ENCODE data around the gene PPARGC1A.

Gene PPARGC1A

GRCh38 chr4:23874536-23874901 is 15.3 kb downstream of the PPARGC1A start:
- no peak overlapping the region for H3K4me3 ChIP-seq (ENCODE audit: low read depth, low read length)
- TF ChIP-seq CTCF (IDR thresholded peaks at IDR 0.05; ENCODE audit: low read depth, low read length), result no peak

- no peak overlapping the region for H3K4me3 ChIP-seq (ENCODE audit: low read depth, low read length)
- no peak for TF ChIP-seq CTCF (IDR thresholded peaks at IDR 0.05; ENCODE audit: low read depth, low read length)
Measured at GRCh38 chr4:23873717-23874535, 15.9 kb downstream of the PPARGC1A start.

DNA sequence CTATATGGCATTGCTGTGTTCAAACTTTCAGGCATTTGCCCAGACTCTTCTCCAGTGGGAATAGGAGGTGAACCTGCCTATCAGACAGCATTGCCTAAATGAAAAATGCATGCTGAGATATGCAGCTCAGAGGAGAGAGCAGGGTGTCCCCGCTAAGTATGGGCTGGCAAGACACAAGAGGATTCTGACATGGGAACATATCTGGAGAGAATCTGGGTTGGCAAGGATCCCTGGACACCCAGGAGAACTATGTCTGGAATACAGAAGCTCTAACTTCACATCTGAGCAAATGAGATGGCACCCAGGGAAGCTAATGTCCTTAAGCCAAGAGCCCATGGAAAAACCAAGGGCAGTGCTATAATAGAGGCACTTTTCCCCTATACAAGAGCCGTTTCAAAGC is 18.4 kb downstream of the PPARGC1A start:
- no peak for TF ChIP-seq CTCF (IDR thresholded peaks at IDR 0.05; ENCODE audit: low read depth, low read length)
- no peak overlapping the region for H3K4me3 ChIP-seq (ENCODE audit: low read depth, low read length)

- no peak overlapping the region for H3K4me3 ChIP-seq (ENCODE audit: low read depth, low read length)
Measured at GRCh38 chr4:23866450-23867075, 23.3 kb downstream of the PPARGC1A start.

GRCh38 chr4:23861897-23862296 is 27.9 kb downstream of the PPARGC1A start:
- H3K4me3 ChIP-seq (ENCODE audit: low read depth, low read length), result no peak overlapping the region
- TF ChIP-seq CTCF (IDR thresholded peaks at IDR 0.05; ENCODE audit: low read depth, low read length), result no peak

More at GRCh38 chr4:23866450-23867075, 23.3 kb downstream of the PPARGC1A start:
- TF ChIP-seq CTCF (IDR thresholded peaks at IDR 0.05; ENCODE audit: low read depth, low read length), result no peak

DNA sequence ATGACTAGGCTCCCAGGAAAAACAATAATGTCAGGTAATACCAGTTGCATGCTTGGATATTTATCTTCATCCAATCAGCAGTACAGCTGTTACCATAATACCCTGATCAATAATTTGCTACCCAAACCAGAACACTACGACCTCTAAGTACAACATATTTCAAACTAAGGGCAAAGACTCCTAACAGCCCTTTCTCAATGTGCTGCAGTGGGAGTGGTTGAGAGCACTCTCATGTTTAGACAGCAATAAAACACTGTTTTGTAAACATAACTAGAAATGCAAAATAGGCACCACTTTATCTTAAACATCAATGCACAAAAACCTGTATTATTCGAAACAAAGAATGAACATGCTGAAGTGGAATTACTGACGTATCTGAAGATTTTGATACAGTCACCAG is 28.9 kb downstream of the PPARGC1A start:
- H3K4me3 ChIP-seq (ENCODE audit: low read depth, low read length), result no peak overlapping the region
- no peak for TF ChIP-seq CTCF (IDR thresholded peaks at IDR 0.05; ENCODE audit: low read depth, low read length)

DNA sequence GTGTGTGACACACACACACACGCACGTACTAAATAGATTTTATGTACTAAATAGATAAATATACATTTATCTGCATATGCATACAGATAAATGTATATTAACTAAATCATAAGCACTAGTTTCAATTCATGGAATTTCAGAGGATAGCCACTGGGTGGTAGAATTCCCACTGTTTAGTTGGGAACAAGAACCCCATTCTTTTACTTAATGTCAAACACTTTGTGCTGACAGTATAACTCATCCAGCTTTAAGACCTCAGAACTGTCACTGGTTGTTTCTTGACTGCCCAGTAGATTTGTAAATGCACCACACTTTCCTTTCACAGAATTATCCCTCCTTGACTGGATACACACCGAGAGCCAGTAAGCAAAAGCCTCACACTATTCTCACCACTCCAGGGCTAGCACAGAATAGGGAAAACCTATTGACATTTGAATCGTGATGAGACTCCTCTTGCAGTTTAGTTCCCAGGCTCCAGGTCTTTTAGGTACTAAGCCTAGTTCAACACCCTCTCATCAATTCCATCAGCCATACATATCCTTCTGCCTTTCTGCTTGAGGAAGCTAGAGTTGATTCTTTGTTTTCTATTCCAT is 32.4 kb downstream of the PPARGC1A start:
- H3K4me3 ChIP-seq (ENCODE audit: low read depth, low read length), result no peak overlapping the region
- no peak for TF ChIP-seq CTCF (IDR thresholded peaks at IDR 0.05; ENCODE audit: low read depth, low read length)

Data from WI38 (cell line).